Keratinocyte (primary cell): ENCODE results near the gene SOCS3.

Experiments used
- EZH2 ChIP-seq: IDR thresholded peaks from one replicate; pipeline ENCODE4 v1.6.1; 2012; ENCODE audit warnings: inconsistent platforms, mild to moderate bottlenecking, low read length, moderate library complexity
- TF ChIP-seq, protein P1 (sequence below), 3 experiments: IDR thresholded peaks in 1 of 3; conservative IDR thresholded peaks in 1 of 3; optimal IDR thresholded peaks in 1 of 3; 2 replicates in 2 of 3; 3 replicates in 1 of 3; pipeline versions ENCODE3 to v1.5.1; 2011; ENCODE audit warnings: low read length in 3 of 3, mild to moderate bottlenecking in 3 of 3, moderate library complexity in 2 of 3, control low read depth in 1 of 3, inconsistent platforms in 1 of 3; ENCODE audit not compliant: insufficient read depth in 2 of 3; ENCODE audit errors: extremely low read depth in 1 of 3

DNA sequence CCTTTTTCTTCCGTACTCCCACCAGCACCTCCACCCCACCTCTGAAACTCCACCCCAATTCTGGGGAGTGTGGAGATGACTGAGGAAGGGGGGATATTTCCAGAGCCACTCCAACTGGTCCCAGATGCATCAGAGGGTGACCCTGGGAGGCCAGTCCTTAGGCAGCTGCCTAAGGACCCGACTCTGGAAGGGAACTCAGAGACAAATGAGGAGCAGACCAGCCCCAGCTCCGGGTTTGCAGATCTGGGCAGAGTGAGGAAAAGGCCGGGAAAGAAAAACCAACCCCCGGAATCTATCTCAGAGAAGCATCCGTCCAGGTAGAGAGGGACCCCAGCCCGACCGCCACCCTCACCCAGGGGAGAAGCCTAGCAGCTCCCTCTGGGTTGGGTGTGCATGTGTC, 41.5 kb downstream of the SOCS3 start:
- TF ChIP-seq, protein P1, sequence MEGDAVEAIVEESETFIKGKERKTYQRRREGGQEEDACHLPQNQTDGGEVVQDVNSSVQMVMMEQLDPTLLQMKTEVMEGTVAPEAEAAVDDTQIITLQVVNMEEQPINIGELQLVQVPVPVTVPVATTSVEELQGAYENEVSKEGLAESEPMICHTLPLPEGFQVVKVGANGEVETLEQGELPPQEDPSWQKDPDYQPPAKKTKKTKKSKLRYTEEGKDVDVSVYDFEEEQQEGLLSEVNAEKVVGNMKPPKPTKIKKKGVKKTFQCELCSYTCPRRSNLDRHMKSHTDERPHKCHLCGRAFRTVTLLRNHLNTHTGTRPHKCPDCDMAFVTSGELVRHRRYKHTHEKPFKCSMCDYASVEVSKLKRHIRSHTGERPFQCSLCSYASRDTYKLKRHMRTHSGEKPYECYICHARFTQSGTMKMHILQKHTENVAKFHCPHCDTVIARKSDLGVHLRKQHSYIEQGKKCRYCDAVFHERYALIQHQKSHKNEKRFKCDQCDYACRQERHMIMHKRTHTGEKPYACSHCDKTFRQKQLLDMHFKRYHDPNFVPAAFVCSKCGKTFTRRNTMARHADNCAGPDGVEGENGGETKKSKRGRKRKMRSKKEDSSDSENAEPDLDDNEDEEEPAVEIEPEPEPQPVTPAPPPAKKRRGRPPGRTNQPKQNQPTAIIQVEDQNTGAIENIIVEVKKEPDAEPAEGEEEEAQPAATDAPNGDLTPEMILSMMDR (optimal IDR thresholded peaks at IDR 0.05 in 1 of 3, IDR thresholded peaks at IDR 0.05 in 1 of 3, conservative IDR thresholded peaks at IDR 0.05 in 1 of 3; ENCODE audit: extremely low read depth in 1 of 3, insufficient read depth in 2 of 3, low read length in 3 of 3) = no peak
- TF ChIP-seq EZH2 = no peak
